Measurements from ENCODE around the gene RAB26.
"Not testable (repeated sequence)": the region's sequence is repeated elsewhere in the genome, so short reads cannot be mapped to it uniquely, and the experiment has no call there.

RAB26 gene

DNA sequence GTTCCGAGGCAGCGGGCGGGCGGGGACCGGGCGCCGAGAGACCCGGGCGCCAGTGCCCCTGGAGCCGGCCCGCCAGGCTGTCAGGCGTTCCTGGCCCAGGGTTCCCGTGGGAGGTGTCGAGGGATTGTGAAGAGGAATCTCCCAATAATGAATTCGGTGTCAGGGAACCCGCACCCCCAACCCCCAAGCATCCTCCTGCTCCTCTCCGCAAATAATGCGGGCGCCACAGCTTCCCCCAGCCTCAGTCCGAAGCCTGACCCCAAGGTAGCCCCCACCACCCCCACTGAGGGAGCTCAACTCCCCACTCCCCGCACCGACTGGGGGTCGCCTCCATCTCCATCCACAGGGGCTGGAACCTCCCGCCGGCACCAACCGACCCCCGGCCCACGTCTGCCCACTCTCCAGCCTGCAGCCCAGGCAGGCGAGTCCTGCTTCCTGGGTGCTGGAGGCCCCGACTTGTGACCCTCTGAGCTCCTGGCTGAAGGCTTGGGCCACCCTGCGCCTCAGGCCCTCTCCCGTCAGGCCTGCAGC, 48.6 kb downstream of the RAB26 start:
- H3K36me3 ChIP-seq (ENCODE audit: control insufficient read depth, insufficient read depth, low read length), result no peaks in the 10 kb centered on the region
- peak overlapping the region; percentile 21; the same call in 1 of the 2 replicates for H3K4me3 ChIP-seq (ENCODE audit: low read length)
- no peak overlapping the region for H3K27ac ChIP-seq (ENCODE audit: low read length)
- no CpG with 5 or more reads among the region's 32 CpGs for WGBS (ENCODE audit: insufficient coverage, insufficient read length)
- peaks cover 7% of the 10 kb centered on the region; the same call in 1 of the 2 replicates for H3K27me3 ChIP-seq (ENCODE audit: control insufficient read depth, insufficient read depth, low read length)
- H3K9me3 ChIP-seq (ENCODE audit: control insufficient read depth, insufficient read depth, low read length), result no peaks in the 10 kb centered on the region
- DNase-seq (ENCODE audit: low read depth, low spot score), result no peak
- peaks cover 5% of the 10 kb centered on the region; the same call in 1 of the 2 replicates for H3K4me1 ChIP-seq (ENCODE audit: control insufficient read depth, insufficient read depth, low read length)

DNA sequence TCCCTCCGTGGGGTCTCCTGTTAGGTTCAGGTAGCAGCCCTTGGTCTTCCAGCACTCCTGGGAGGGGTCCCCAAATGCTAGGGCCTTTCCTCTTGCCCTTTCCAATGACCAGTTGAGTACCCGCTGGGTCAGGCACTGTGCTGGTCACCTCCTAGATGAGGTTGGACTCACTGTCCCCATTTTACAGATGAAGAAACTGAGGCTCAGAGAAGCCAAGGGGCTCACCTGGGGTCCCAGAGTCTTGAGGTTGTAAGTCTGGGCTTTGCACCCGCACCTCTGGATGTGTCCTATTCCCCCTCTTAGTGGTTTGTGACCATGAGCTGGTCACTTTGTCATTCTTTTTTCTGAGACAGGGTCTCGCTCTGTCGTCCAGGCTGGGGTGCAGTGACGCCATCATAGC, 49.3 kb downstream of the RAB26 start:
- Histone ChIP-seq H3K9me3 (ENCODE audit: control insufficient read depth, insufficient read depth, low read length) (no peaks in the 10 kb centered on the region), H3K27ac (ENCODE audit: low read length) (no peak overlapping the region), H3K27me3 (ENCODE audit: control insufficient read depth, insufficient read depth, low read length) (peaks cover 7% of the 10 kb centered on the region; the same call in 1 of the 2 replicates), H3K36me3 (ENCODE audit: control insufficient read depth, insufficient read depth, low read length) (no peaks in the 10 kb centered on the region), H3K4me1 (ENCODE audit: control insufficient read depth, insufficient read depth, low read length) (peaks cover 5% of the 10 kb centered on the region; the same call in 1 of the 2 replicates), H3K4me3 (ENCODE audit: low read length) (no peak overlapping the region)
- no CpG with 5 or more reads among the region's 6 CpGs for WGBS (ENCODE audit: insufficient coverage, insufficient read length)
- no peak for DNase-seq (ENCODE audit: low read depth, low spot score)

DNA sequence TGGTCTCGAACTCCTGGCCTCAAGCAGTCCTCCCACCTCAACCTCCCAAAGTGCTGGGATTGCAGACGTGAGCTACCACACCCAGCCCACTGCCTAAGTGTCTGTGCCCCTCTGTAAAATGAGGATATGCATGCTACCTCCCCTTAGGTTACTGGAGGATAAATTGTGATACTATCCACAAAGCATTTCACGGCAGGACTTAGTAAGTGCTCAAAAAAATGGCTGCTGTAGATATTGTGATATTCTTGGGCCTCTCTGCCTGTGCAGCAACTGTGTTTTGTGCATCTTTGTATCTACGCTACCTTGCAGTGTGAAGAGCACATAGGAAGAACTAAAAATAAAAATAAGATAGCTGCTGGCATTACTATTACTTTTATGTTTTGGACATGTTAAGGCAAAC, 49.9 kb downstream of the RAB26 start:
- peaks cover 5% of the 10 kb centered on the region; the same call in 1 of the 2 replicates for H3K4me1 ChIP-seq (ENCODE audit: control insufficient read depth, insufficient read depth, low read length)
- H3K36me3 ChIP-seq (ENCODE audit: control insufficient read depth, insufficient read depth, low read length), result no peaks in the 10 kb centered on the region
- H3K9me3 ChIP-seq (ENCODE audit: control insufficient read depth, insufficient read depth, low read length), result no peaks in the 10 kb centered on the region
- no peak for DNase-seq (ENCODE audit: low read depth, low spot score)
- H3K27me3 ChIP-seq (ENCODE audit: control insufficient read depth, insufficient read depth, low read length), result peaks cover 7% of the 10 kb centered on the region; the same call in 1 of the 2 replicates
- H3K4me3 ChIP-seq (ENCODE audit: low read length), result no peak overlapping the region
- WGBS (ENCODE audit: insufficient coverage, insufficient read length), result no CpG with 5 or more reads among the region's 4 CpGs
- no peak overlapping the region for H3K27ac ChIP-seq (ENCODE audit: low read length)

DNA sequence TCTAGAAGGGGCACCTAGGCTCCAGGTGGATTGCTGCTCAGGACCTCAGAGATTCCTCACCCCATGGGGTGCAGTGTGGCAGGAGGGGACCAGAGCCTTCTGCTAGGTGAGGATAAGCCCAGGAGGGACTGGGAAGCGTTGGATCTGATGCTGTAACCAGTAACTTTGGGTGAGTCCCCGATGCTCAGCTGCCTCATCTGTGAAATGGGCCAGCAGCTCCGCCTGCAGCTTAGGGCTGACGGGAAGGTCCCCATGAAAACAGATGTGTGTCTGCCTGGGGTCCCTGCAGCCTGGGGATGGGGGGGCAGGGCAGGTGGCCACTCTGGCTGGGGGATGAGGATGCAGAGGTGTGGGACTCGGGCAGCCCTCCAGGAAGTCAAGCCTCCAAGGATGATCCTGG, 50.7 kb downstream of the RAB26 start:
- H3K9me3 ChIP-seq (ENCODE audit: control insufficient read depth, insufficient read depth, low read length), result no peaks in the 10 kb centered on the region
- no peaks in the 10 kb centered on the region for H3K36me3 ChIP-seq (ENCODE audit: control insufficient read depth, insufficient read depth, low read length)
- H3K4me1 ChIP-seq (ENCODE audit: control insufficient read depth, insufficient read depth, low read length), result peaks cover 5% of the 10 kb centered on the region; the same call in 1 of the 2 replicates
- H3K27ac ChIP-seq (ENCODE audit: low read length), result no peak overlapping the region
- H3K4me3 ChIP-seq (ENCODE audit: low read length), result no peak overlapping the region
- H3K27me3 ChIP-seq (ENCODE audit: control insufficient read depth, insufficient read depth, low read length), result peaks cover 7% of the 10 kb centered on the region; the same call in 1 of the 2 replicates
- no peak for DNase-seq (ENCODE audit: low read depth, low spot score)
- WGBS (ENCODE audit: insufficient coverage, insufficient read length), result no CpG with 5 or more reads among the region's 5 CpGs

DNA sequence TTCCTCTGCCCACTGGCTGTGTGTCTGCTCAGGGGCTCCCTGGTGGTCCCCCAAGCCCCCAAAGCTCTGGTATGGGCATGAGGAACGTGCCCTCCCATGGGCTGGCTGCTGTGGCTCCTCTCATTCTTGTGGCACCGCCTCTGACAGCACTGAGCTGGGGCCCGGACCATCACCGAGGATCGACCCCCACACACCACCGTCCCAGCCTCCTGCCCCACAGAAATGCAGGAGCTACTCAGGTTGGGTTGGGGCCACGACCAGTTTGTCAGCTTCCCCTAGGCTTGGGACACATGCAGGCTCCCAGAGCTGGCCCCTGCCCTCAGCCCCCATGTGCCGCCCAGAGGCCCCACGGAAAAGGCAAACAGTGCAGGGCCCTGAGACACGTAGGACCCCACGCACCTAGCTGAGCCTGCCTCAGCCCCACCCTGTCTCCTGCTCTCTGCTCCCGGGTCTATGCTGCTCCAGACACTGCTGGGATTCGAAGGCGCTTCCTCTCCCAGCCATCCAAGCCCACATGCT, 51.3 kb downstream of the RAB26 start:
- WGBS (ENCODE audit: insufficient coverage, insufficient read length), result no CpG with 5 or more reads among the region's 14 CpGs
- peaks cover 7% of the 10 kb centered on the region; the same call in 1 of the 2 replicates for H3K27me3 ChIP-seq (ENCODE audit: control insufficient read depth, insufficient read depth, low read length)
- H3K4me3 ChIP-seq (ENCODE audit: low read length), result no peak overlapping the region
- peaks cover 5% of the 10 kb centered on the region; the same call in 1 of the 2 replicates for H3K4me1 ChIP-seq (ENCODE audit: control insufficient read depth, insufficient read depth, low read length)
- DNase-seq (ENCODE audit: low read depth, low spot score), result no peak
- H3K36me3 ChIP-seq (ENCODE audit: control insufficient read depth, insufficient read depth, low read length), result no peaks in the 10 kb centered on the region
- no peaks in the 10 kb centered on the region for H3K9me3 ChIP-seq (ENCODE audit: control insufficient read depth, insufficient read depth, low read length)
- no peak overlapping the region for H3K27ac ChIP-seq (ENCODE audit: low read length)

DNA sequence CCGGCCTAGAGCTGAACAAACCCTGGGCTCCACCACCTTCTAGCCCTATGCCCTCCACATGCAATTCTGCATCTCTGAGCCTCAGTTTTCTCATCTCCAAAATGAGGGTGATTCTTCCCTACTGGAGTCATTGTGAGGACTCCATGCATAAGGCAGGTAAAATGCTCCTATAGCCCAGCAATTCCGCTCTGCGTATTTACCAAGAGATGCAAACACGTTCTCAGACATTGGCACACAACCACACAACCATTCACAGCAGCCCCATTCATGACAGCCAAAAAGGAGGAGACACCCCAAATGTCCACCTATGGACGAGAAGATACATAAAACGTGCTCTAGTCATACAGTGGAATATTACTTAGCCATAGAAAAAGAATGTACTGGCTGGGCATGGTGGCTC, 51.9 kb downstream of the RAB26 start:
- no peak overlapping the region for H3K4me3 ChIP-seq (ENCODE audit: low read length)
- DNase-seq (ENCODE audit: low read depth, low spot score), result no peak
- H3K36me3 ChIP-seq (ENCODE audit: control insufficient read depth, insufficient read depth, low read length), result no peaks in the 10 kb centered on the region
- WGBS (ENCODE audit: insufficient coverage, insufficient read length), result no CpG with 5 or more reads among the region's 6 CpGs
- H3K27me3 ChIP-seq (ENCODE audit: control insufficient read depth, insufficient read depth, low read length), result peaks cover 7% of the 10 kb centered on the region; the same call in 1 of the 2 replicates
- peaks cover 4% of the 10 kb centered on the region; the same call in 1 of the 2 replicates for H3K4me1 ChIP-seq (ENCODE audit: control insufficient read depth, insufficient read depth, low read length)
- no peak overlapping the region for H3K27ac ChIP-seq (ENCODE audit: low read length)
- no peaks in the 10 kb centered on the region for H3K9me3 ChIP-seq (ENCODE audit: control insufficient read depth, insufficient read depth, low read length)

DNA sequence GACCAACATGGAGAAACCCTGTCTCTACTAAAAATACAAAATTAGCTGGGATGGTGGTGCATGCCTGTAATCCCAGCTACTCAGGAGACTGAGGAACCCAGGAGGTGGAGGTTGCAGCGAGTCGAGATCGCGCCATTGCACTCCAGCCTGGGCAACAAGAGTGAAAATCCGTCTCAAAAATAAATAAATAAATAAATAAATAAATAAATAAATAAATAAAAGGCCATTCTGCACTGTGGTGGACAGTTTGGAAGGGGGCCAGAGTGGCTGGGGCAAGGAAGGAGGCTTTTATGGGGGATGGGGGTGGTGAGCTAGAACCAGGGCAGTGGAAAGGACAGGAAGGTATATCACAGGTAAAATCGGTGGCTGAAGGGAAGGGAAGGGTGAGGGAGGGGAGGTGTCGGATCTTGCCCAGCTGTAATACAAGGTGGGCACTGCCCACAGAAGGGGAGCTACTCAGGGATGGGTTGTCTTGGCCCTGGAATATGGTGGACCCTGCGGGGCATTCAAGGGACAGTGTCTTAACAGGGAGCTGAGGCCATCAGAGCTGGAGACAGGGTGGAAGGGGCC, 54.8 kb downstream of the RAB26 start:
- H3K27ac ChIP-seq (ENCODE audit: low read length); DNase-seq (ENCODE audit: low read depth, low spot score); H3K4me3 ChIP-seq (ENCODE audit: low read length); H3K4me1 ChIP-seq (ENCODE audit: control insufficient read depth, insufficient read depth, low read length); H3K9me3 ChIP-seq (ENCODE audit: control insufficient read depth, insufficient read depth, low read length); H3K27me3 ChIP-seq (ENCODE audit: control insufficient read depth, insufficient read depth, low read length): not testable (repeated sequence)
- no CpG with 5 or more reads among the region's 8 CpGs for WGBS (ENCODE audit: insufficient coverage, insufficient read length)
- H3K36me3 ChIP-seq (ENCODE audit: control insufficient read depth, insufficient read depth, low read length), result peaks cover 13% of the 10 kb centered on the region
